HG02642 (cell line): ENCODE results near the gene RBM6.

Experiments used
- ATAC-seq: cut with Tn5 transposase; IDR thresholded peaks from one replicate; pipeline ENCODE4 v1.9.1; 2021; ENCODE audit warnings: mild to moderate bottlenecking; ENCODE audit not compliant: unreplicated experiment, poor library complexity

Gene RBM6

DNA sequence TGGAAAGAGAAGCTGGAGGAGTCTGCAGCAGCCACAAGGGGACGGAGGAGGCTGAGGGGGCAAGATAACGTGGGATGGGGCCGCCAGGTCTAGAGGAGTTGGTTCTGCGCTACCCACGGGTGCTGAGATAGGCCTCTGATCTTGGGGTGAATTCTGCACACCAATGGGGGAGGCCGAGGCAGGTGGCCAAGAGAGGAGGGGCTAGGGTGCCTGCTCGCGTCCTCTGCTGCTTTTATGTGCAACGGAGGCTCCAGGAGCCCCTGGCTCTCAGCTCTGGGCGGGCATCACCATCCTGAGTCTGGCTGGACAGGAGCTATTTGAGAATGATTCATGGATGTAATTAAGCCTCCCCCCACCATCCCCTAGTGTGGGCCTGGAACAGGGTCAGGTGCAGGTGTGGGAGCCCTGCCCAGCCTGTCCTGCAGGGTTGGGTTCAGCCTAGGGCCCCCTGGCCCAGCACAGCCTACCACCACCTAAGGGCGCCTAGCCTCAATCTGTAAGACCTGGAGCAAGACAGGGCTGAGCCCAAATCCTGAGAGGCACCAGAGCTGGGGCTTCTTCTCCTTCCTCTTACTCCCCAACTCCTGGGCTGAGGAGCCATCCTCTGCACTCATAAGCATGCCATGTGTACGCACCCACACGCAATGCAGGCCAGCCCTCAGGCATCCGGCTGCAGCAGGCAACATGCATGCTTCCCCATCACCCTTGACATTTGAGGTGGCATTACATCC, 182.9 kb downstream of the RBM6 start:
- no peak for ATAC-seq

DNA sequence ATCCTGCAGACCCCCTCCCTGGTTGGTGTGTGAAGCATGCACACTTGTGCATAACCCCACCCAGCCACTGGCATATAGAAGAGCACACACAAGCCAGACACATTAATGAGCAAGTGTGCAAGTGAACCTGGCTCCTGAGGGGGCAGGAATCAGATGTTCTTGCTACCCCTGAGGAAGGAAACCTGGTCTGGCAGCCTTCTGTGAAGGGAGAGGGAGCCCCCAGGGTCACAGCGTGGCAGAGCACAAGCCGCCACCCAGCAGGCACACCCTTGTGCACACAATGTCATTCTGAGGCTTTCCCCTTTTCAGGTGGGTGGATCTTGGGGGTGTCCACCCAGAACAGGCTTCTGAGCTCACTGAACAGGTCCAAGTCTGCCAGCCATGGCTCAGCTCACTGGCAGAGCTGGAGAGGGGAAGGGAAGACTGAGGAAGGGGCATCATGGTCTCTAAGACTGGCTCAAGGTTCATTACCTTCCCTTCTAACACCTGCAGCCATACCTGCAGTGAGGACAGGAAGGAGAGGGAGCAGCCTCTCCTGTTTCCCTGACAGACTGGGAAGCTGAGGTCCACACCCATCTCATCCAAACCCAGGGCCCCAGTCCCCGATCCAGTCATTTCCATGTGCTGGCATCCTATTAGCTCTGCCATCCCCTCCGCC, 183.6 kb downstream of the RBM6 start:
- no peak for ATAC-seq

DNA sequence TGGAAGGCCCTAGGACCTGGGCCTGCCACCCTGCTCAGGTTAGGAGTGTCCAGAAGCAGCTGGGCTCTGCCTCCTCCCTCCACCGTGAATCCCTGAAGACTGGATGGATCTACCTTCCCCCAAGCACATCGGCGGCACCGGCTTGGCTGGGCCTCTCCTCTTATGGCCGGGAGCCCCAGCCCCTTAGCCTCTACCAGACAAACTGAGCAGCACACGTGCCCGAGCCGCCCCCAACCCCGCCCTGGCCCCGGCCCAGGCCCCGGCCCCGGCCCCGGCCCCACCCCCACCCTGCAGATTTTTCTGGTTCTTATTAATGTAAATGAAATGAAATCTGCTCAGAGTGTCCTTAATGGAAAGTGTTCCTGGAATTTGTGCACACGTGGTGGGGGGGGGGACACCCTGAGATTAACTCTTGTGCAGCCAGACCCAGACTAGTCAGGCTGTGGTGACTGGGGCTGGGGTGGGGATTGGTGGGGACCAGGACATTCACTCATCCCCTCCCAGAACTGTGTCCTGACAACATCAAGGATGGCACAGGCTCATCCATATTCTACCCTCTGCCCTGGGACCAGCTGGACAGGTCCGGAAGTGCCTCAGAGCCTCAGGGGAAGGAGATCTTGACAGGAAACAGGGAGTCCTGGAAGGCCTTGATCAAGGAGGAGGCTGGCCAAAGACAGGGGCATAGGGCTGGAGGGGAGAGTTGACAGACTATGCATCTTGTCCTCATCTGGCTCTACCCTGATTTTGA, 184.3 kb downstream of the RBM6 start:
- no peak for ATAC-seq

DNA sequence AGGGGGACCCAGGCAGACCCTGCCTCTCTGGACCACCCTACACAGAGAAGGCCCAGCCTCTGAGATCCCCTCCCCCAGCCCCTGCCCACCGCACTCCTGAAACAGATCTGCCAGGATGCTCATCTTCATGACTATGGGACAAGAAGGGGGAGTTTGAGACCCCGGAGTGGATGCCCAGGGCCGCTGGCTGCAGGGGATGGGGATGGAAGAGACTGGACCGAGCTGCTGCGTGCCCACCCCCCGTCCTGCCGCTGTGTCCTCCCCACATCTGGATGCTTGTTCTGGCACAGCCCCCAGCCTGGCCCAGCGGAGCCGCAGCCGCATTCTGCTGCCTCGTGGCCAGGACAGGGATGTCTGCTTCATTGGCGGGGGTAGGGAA, 184.8 kb downstream of the RBM6 start:
- ATAC-seq, result no peak

DNA sequence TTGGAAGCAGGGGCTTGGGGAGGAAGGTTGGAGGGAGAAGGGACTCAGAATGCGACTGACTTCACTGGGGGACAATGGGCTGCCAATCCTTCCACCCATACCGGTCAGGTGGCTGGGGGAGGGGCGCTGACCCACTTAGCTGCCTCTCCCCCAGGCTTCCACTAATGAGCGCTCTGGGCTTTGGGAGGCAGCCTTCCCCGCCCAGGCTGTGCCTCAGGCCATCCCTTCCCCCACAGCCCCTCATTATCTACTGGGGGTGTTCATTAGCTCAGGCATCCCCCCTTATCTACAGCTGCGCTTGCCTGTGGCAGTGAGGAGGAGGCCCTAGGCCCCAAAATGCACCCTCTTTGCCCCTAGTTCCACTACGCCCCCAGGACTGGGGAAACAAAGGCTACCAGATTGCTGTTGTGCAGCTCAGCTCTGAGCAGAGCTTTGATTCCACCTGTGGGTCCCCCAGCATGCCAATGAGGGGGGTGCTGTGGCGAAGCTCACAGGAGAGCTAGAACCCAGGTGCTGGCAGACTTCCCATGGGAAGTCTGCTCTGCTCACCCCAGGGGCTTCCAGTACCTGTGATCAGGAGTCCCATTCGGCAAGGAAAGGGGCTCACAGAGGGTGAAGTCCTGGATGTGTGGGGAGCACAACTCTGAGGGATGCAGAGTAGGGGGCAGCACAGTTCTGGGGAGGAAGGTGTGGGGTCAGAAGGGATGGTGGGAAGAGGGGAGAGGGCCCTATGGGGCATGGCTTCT, 185.8 kb downstream of the RBM6 start:
- no peak for ATAC-seq

DNA sequence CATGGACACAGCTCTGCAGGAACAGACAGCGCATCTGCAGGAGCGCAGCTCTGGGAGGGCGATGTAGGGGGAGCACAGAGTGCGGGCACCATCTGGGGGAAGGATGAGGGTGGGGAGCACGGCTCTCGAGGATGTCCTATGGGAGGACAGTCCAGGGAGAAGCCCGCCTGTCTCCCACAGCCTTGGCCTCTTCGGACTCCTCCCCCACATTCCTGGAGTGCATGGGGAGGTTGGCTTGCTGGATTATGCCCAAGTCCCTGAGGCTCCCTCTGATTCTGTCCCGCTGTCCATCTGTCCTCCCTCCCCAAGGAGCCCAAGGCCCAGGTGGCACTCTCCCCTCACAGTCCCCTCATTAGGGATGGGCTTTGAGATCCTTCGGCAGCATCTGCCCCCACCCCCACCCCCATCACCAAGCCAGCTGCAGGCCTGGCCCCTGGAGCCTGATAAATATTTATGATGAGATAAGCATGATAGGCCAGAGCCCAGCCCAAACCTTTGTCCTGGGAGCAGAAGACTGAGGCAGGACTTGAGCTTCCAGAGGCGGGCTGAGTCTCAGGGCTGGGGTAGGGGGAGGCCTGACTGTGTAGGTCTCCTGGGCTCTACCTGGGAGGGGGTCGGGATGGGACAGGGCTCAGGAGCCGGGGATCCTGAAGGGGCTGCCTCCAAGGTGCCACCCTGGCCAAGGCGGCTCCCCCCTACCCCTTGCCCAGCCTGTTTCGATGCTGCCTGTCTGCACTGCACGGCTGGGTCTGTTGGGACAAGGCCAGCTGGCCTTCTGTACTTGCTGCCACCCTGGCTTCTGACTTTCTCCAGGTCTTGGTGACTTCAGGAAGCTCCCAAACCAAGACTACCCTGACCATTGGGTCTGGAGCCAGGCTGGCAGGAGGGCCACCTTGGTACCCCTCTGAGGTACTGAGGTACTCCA, 186.6 kb downstream of the RBM6 start:
- ATAC-seq, result no peak
